Stimulated activated naive CD8-positive, alpha-beta T cell treated with anti-CD3 and anti-CD28 coated beads, Interleukin-15, amount 100 ng/mL, for 72 hours (primary cell): ENCODE data around the gene CUX1.

Experiments
- ATAC-seq: fragments of 150-1000 bp; cut with Tn5 transposase; 2 replicates; pipeline ENCODE4 v1.10.0; 2021; ENCODE audit warnings: mild to moderate bottlenecking, moderate library complexity
- DNase-seq, 2 donors: peaks; one replicate each; pipeline ENCODE4 v3.0.0; 2021 to 2022
- H3K27ac Mint-ChIP-seq, 2 donors: one replicate each; pipeline ENCODE4 v1.8.0; 2022; ENCODE audit warnings: mild to moderate bottlenecking in 2 of 2, mixed read lengths in 2 of 2, moderate library complexity in 2 of 2
- H3K27me3 Mint-ChIP-seq: one replicate; pipeline ENCODE4 v1.8.0; 2022; ENCODE audit warnings: mixed read lengths
- H3K4me1 Mint-ChIP-seq: one replicate; pipeline ENCODE4 v1.8.0; 2022; ENCODE audit warnings: mild to moderate bottlenecking, mixed read lengths
- H3K4me3 Mint-ChIP-seq, 2 donors: one replicate each; pipeline ENCODE4 v1.8.0; 2022; ENCODE audit warnings: mild to moderate bottlenecking in 2 of 2, mixed read lengths in 2 of 2, moderate library complexity in 1 of 2
- H3K9me3 Mint-ChIP-seq, 2 donors: one replicate each; pipeline ENCODE4 v1.8.0; 2022; ENCODE audit warnings: mixed read lengths in 2 of 2

CUX1 gene, protein sequence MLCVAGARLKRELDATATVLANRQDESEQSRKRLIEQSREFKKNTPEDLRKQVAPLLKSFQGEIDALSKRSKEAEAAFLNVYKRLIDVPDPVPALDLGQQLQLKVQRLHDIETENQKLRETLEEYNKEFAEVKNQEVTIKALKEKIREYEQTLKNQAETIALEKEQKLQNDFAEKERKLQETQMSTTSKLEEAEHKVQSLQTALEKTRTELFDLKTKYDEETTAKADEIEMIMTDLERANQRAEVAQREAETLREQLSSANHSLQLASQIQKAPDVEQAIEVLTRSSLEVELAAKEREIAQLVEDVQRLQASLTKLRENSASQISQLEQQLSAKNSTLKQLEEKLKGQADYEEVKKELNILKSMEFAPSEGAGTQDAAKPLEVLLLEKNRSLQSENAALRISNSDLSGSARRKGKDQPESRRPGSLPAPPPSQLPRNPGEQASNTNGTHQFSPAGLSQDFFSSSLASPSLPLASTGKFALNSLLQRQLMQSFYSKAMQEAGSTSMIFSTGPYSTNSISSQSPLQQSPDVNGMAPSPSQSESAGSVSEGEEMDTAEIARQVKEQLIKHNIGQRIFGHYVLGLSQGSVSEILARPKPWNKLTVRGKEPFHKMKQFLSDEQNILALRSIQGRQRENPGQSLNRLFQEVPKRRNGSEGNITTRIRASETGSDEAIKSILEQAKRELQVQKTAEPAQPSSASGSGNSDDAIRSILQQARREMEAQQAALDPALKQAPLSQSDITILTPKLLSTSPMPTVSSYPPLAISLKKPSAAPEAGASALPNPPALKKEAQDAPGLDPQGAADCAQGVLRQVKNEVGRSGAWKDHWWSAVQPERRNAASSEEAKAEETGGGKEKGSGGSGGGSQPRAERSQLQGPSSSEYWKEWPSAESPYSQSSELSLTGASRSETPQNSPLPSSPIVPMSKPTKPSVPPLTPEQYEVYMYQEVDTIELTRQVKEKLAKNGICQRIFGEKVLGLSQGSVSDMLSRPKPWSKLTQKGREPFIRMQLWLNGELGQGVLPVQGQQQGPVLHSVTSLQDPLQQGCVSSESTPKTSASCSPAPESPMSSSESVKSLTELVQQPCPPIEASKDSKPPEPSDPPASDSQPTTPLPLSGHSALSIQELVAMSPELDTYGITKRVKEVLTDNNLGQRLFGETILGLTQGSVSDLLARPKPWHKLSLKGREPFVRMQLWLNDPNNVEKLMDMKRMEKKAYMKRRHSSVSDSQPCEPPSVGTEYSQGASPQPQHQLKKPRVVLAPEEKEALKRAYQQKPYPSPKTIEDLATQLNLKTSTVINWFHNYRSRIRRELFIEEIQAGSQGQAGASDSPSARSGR (N-terminal part only)

DNA sequence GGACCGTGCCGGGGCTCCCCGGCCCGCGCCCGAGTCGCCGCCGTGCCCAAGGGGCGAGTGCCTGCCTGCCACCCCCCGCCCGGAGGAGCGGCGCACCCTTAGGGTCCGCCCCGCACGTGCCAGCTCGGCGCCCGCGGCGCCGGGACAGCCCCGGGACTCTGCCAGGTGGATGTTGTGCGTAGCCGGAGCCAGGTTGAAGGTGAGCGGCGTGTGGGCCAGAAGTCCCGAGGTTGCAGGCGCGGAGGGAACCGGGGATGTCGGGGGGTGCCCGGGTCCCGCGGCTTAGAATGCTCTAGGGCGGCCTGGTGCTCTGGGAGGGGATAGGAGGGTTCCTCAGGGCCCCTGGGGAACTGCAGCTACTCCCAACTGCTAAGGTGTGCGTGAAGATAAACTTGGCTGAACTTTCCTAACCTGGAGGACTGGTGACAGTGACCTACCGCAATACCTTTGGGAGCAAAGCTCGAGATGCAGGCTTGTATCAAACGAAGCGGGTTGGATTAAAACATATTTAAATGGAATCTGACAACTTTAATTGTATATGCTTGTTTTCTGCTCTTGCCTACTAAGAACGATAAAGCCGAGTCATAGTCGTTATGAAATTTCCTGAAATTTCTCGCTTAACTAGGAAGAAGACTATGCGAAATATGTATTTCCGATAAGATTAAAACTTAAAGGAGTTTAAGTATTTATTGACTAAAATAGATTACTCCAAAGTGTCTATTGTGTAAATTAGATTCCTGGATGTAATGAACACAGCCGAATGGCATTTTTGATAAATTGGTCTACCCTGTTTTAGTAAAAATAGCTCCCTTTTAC, at the start of gene CUX1:
CUX1 (plus strand) TSS at position 156 of the 816 bp plus-strand sequence; CDS start at position 170, 14 bp downstream.
- Mint-ChIP-seq H3K4me1 (peaks cover 27% of the 10 kb centered on the region), H3K4me3 (peak within 1 kb of the TSS; percentile 78 to 82), H3K27ac (peak within 1 kb of the TSS in 1 of 2 donors; percentile 40), H3K27me3 (no peaks in the 10 kb centered on the region), H3K9me3 (no peaks in the 10 kb centered on the region)
- DNase-seq = peak in 1 of 2 donors; percentile 31
- ATAC-seq = peak; percentile 23

DNA sequence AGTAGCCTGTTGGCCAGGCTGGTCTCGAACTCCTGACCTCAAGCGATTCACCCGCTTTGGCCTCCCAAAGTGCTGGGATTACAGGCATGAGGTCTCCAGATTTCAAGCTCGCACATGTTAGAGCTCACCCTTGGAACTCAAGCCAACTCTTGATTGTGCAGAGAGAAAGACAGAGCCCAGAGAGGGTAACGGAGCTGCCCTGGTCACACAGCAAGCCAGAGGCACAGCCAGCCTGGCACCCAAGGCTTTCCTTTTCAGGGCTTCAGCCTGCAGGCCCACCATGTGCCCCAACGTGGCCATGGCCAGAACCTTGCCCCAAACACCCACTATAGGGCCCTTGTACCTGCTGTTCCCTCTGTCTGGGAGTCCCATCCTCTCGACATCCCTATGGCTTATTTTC, 49.1 kb upstream of the CUX1 start:
- Mint-ChIP-seq H3K27ac (no peak overlapping the region), H3K4me3 (no peak overlapping the region), H3K4me1 (no peaks in the 10 kb centered on the region), H3K9me3 (no peaks in the 10 kb centered on the region), H3K27me3 (no peaks in the 10 kb centered on the region)
- DNase-seq (no peak), ATAC-seq (no peak)

DNA sequence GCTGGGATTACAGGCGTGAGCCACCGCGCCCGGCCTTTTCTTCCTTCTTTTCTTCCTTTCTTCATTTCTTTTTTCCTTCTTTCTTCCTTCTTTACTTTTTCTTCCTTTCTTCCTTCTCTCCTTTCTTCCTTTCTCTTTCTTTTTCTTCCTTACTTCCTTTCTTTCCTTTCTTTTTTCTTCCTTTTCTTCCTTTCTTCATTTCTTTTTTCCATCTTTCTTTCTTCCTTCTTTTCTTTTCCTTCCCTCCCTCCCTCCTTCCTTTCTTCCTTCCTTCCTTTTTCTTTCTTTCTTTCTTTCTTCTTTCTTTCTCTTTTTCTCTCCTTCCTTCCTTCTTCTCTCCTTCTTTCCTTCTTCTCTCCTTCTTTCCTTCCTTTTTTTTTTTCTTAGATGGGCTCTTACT, 47.0 kb upstream of the CUX1 start:
- Mint-ChIP-seq H3K4me3 (no peak overlapping the region), H3K27ac (no peak overlapping the region), H3K4me1 (no peaks in the 10 kb centered on the region), H3K27me3 (no peaks in the 10 kb centered on the region), H3K9me3 (no peaks in the 10 kb centered on the region)
- no peak for ATAC-seq
- DNase-seq = no peak

DNA sequence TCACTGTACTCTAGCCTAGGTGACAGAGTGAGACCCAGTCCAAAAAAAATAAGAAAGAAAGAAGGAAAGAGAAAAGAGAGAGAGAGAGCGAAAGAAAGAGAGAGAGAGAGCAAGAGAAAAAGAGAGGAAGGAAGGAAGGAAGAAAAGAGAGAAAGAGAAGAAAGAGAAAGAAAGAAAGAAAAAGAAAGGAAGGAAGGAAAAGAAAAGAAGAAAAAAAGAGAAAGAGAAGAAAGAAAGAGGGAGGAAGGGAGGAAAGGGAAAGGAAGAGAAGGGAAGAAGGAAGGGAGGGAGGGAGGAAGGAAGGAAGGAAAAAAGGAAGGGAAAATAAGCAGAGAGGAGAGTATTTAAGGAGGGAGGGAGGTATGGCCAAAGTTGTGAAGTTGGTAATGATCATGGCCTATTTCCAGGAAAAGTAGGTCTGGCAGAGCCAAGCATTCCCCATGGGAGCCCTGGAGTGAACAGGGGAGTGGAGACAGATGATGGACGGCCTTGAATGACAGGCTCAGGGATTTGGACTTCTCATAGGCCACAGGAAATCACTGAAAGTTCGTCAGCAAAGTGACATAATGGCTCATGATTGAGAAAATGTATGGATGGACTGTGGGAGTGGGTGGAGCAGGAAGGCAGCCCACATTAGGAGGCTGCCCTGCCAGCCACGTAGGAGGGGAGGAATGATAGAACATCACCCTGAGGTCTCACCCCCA, 44.8 kb upstream of the CUX1 start:
- Mint-ChIP-seq H3K9me3 (no peaks in the 10 kb centered on the region), H3K4me3 (no peak overlapping the region), H3K4me1 (no peaks in the 10 kb centered on the region), H3K27me3 (no peaks in the 10 kb centered on the region), H3K27ac (peak overlapping the region; percentile 19 to 27)
- ATAC-seq (no peak), DNase-seq (no peak)

DNA sequence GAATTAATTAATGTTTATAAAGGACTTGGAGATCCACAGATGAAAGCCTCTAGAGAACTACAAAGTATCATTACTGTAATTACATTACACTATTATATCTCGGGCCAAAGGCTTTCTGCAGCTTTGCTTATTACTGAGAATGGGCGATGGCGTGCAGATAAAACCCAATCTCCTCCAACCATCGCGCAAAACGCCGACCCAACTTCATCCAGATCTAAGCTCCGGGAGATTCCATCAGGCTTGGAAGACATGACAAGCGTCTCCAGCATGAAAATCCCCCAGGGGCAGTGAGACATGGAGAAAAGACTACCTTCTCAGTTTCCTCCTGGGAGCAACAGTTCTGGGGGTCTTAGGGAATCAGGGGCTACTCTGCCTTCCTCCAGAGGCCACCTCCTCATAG, 42.2 kb upstream of the CUX1 start:
- ATAC-seq (no peak), DNase-seq (no peak)
- Mint-ChIP-seq H3K9me3 (no peaks in the 10 kb centered on the region), H3K27me3 (no peaks in the 10 kb centered on the region), H3K4me1 (no peaks in the 10 kb centered on the region), H3K4me3 (no peak overlapping the region), H3K27ac (no peak overlapping the region)

DNA sequence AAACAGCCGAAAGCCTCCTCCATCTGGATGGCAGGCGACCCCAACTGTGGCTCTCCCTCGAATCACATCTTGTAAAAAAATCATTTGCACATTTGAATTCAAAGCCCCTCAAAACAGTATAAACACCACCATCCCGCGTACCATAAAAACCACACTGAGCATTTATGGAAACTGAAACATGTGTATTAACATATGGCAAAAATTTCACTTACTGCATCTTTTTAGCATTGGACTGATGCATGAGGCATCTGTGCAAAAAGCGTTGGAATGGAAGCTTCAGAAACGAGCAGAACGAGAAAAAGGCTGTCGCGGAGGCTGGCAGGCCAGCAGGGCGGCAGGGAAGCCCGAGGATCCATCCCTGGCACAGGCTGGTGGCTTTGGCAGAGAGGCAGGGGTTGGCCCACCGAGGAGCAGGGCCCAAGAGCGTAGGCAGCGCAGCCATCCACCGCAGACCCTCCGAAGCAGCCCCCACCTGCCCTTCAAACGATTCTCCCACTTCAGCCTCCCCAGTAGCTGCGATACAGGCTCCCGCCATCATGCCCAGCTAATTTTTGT, 39.3 kb upstream of the CUX1 start:
- Mint-ChIP-seq H3K27ac (no peak overlapping the region), H3K9me3 (no peaks in the 10 kb centered on the region), H3K4me1 (no peaks in the 10 kb centered on the region), H3K4me3 (no peak overlapping the region), H3K27me3 (no peaks in the 10 kb centered on the region)
- ATAC-seq (no peak), DNase-seq (no peak)

DNA sequence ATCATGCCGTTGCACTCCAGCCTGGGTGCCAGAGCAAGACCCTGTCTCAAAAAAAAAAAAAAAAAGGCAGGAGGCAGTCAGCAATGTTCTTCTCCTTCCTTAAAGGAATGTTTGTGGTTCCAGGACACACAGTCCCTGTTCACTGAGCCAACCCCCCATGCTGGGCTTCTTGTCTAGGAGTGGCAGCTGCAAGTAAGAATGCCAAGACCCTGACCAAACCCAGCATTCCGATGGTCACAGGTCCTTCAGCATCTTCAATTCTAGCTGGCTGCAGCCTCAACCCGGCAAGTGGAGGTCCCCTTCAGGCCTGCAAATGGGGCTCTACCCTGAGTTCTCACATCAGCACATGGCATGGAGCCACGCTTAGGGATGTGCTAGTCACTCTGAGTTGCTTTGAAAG, 38.2 kb upstream of the CUX1 start:
- DNase-seq (no peak), ATAC-seq (no peak)
- Mint-ChIP-seq H3K27me3 (no peaks in the 10 kb centered on the region), H3K4me1 (peaks cover 4% of the 10 kb centered on the region), H3K27ac (no peak overlapping the region), H3K9me3 (no peaks in the 10 kb centered on the region), H3K4me3 (no peak overlapping the region)

DNA sequence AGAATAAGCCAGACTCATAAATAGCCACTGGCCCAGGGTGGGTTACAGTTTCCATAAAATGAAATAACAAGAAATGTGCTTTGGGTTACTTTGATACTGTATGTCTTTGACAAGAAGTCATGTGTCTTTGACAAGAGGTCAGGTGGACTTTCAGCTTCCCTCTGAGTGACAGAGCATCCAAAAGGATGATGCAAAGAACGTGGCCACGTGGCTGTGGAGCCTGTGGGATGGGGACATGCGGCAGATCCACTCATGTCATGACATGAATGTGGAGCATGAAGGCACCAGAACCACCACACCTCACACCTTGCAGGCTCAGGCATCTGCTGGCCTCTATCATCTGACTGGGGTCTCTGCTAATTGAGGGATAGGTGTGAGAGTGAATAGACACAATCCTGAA, 37.1 kb upstream of the CUX1 start:
- no peak overlapping the region for H3K27ac Mint-ChIP-seq
- H3K4me3 Mint-ChIP-seq = no peak overlapping the region
- no peak for DNase-seq
- no peak for ATAC-seq
- H3K27me3 Mint-ChIP-seq = no peaks in the 10 kb centered on the region
- H3K4me1 Mint-ChIP-seq = peaks cover 8% of the 10 kb centered on the region
- no peaks in the 10 kb centered on the region for H3K9me3 Mint-ChIP-seq

DNA sequence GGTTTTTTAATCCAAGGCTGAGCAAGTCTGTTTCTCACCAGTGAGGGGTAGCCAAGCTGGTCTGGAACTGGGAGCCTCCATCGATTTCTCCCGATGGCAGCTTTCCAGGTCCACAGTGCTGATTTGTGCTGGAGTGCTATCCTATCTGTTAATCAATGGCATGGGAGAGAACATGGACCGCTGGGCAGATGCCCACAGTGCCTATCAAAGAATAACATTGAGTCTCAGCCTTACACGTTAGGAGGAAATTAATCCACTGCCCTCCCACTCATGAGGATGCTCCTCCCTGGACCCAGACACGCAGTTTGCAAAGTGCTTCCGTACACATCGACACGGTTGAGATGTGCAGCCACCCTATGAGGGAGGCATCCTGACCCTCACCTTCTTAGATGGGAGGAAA, 36.0 kb upstream of the CUX1 start:
- DNase-seq = no peak
- H3K27me3 Mint-ChIP-seq = no peaks in the 10 kb centered on the region
- H3K4me3 Mint-ChIP-seq = no peak overlapping the region
- ATAC-seq = no peak
- no peak overlapping the region for H3K27ac Mint-ChIP-seq
- H3K9me3 Mint-ChIP-seq = no peaks in the 10 kb centered on the region
- peaks cover 8% of the 10 kb centered on the region for H3K4me1 Mint-ChIP-seq

DNA sequence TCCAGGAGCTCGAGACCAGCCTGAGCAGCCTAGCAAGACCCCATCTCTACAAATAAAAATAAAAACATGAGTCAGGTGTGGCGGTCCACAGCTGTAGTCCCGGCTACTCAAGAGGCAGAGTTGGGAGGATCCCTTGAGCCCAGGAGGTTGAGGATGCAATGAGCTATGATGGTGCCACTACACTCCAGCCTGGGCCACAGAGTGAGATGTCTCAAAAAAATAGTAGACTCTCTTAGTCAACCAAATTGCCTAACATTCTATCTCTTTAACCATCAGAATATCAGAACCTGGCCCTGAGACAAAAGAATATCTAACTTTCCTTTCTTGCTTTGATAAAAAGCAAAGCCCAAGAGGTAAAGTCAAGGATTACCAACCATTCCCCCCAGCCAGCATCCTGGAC, 35.0 kb upstream of the CUX1 start:
- Mint-ChIP-seq H3K9me3 (no peaks in the 10 kb centered on the region), H3K4me1 (peaks cover 8% of the 10 kb centered on the region), H3K4me3 (no peak overlapping the region), H3K27me3 (no peaks in the 10 kb centered on the region), H3K27ac (no peak overlapping the region)
- DNase-seq = no peak
- ATAC-seq = no peak

DNA sequence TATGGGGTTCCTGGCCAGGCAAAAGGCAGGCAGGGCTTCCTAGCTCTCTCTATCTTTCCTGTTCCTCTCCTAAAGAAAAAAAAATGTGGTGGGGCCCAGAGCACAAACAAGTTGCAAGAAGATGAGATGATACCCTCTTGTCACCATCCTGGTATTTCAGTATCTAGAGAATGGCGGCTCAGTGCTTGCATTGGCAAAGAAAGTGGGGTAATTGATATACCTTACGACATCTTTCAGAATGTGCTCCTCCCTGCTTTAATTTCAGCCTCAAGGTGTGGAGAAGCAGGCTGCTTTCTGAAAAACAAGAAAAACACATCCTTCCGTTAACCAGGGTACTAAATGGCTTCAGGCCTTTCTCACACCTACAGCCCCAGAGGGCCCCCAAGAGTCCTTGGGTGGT, 34.5 kb upstream of the CUX1 start:
- no peak for DNase-seq
- no peak for ATAC-seq

DNA sequence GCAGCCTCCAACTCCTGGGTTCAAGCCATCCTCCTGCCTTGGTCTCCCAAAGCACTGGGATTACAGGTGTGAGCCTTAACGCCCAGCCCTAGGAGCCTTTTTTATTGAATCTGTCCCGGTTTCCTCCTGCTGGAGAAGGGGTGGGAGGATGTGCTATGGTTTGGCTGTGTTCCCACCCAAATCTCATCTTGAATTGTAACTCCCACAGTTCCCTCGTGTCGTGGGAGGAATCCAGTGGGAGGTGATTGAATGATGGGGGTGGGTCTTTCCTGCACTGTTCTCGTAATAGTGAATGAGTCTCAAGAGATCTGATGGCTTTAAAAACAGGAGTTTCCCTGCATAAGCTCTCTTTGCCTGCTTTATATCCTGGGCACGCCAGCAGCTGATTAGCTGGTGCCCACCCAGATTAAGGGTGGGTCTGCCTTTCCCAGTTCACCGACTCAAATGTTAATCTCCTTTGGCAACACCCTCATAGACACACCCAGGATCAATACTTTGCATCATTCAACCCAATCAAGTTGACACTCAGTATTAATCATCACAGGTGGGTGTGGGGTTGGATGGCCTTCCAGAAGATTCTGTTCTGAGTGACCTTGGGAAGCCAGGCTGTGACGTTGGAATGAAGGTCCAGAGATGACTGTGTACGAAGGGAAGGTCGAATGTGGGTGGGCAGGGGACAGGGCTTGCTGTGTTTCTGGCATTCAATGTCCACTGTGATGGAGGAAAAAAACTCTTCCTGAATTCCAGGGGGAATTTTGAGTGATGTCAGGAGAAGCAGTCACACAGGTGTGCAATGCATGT, 33.8 kb upstream of the CUX1 start:
- Mint-ChIP-seq H3K4me3 (no peak overlapping the region), H3K27ac (no peak overlapping the region), H3K4me1 (peaks cover 8% of the 10 kb centered on the region), H3K27me3 (no peaks in the 10 kb centered on the region), H3K9me3 (peaks cover 0 to 7% of the 10 kb centered on the region in 2 donors)
- ATAC-seq (no peak), DNase-seq (no peak)

More for the DNA sequence above, 34.5 kb upstream of the CUX1 start:
- Mint-ChIP-seq H3K27ac (no peak overlapping the region), H3K9me3 (peaks cover 0 to under 1% of the 10 kb centered on the region in 2 donors), H3K27me3 (no peaks in the 10 kb centered on the region), H3K4me3 (no peak overlapping the region), H3K4me1 (peaks cover 8% of the 10 kb centered on the region)

DNA sequence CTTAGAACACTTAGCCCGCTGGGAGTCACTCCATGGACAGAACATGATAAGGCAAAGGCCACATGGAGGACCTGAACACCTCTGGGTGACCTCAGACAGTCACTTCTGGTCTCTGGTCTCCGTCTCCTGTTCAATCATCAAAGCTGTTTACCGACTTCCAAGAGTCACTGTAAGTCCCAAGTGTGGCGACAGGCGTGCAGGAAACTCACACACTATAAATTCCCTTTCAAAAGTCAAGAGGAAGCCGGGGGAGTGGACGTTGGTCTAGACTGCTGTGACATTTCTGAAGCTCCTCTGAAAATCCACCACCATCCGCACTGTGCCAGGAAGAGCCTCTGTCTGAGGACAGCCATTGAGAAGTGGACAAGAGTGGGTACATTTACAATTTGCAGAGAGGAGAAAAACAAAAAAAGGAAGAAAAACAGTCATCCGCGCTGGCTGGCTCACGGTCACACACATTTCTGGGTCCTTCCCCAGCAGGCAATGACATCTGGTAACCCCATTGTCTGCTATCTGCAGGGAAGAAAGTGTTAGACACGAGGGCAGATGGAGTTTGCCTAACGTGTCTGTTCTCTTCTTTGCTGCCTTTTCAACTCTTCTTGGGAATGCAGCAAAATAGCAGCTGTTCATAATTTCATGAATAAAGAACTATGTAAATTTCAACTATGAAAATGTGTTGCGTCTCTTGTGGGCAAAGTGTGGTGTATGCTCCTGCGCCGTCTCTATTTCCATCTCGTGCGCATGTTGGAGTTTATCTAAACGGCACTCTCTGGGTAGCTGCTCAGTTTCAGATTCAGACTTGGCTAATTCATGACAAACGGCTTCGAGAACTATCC, 32.9 kb upstream of the CUX1 start:
- ATAC-seq (no peak), DNase-seq (no peak)
- Mint-ChIP-seq H3K9me3 (peaks cover 0 to 8% of the 10 kb centered on the region in 2 donors), H3K4me1 (peaks cover 8% of the 10 kb centered on the region), H3K27ac (no peak overlapping the region), H3K4me3 (no peak overlapping the region), H3K27me3 (no peaks in the 10 kb centered on the region)
